Measurements from ENCODE around the gene GPN2. TPM values are rescaled to one million over a fixed set of nuclear protein-coding genes. Genes with fewer than 3 reads are reported as not detected.
"Not testable (repeated sequence)": the region's sequence is repeated elsewhere in the genome, so short reads cannot be mapped to it uniquely, and the experiment has no call there.

The GPN2 gene
- polyA plus RNA-seq, 4 donors: 20.1 to 34.5 (median 30.1) TPM

DNA sequence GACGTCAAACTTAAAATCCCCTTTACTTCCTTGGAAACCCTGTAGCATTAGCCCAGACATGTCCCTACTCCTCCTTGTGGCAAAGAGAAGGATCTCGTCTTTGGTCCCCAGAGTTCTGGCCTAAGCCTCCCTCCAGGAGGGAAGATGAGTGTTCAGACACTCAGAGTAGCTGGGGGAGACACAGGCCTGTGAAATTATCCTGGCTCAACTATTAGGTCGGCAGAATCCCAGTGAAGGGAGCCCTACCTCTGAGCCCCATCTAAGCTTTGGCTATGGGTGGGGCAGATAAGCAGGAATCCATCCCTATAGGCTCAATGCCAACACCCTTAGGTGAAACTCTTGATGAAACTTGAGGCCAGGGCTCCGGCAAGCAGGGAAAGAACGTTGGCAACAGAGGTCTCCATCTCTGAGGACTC lies 28.8 kb downstream of the GPN2 start:
- no peak for DNase-seq (ENCODE audit: low read depth in 4 of 4, low spot score in 3 of 4)

DNA sequence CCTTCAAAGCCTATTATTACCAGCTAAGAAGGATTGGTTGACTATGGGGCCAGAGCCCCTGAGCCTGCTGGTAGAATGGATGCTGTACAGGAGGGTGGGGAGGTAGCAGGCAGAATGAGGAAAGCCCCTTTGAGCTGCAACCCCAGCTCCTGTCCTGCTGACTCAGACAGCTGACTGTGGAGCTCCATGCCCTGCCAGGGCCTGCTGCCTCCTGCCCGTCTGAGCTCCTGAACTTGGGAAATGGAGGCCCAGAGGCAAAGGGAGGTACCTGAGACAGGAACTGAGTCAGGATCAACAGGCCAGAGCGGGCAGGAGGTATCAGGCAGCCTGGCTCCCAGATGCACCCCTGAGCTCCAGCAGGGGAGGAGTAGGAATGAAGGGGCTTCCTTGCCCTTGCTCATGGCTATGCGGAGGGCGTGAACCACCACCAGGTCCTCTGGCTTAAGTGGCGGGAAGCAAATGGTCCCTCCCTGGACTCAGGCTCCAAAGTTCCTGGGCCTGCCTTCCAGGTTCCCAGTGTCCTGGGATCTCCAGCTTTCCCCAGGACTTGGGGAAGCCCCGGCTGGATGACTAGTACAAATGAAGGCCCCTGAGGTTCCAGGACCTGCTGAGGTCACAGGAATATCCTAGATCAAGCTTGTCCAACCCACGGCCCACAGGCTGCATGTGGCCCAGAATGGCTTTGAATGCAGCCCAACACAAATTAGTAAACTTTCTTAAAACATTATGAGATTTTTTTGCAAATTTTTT lies 31.0 kb downstream of the GPN2 start:
- no peak for DNase-seq (ENCODE audit: low read depth in 4 of 4, low spot score in 3 of 4)

DNA sequence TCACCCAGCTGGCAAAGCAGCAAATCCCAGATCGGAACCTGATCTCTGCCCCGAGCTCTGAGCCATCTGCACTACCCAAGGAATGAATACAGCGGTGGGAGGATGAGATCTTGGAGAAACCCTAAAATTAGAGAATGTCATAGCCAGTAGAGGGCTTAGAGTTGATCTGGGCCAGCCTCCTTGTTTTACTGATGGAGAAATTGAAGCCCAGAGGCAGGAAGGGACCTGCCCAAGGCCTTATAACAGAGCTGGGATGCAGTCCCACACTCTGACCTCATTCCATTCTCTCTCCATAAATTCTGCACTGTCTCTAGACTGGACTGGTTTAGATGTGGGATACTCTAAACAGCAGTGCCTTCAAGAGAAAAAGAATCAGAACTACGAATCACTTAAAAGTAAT lies 31.9 kb downstream of the GPN2 start:
- DNase-seq (ENCODE audit: low read depth in 4 of 4, low spot score in 3 of 4): no peak

DNA sequence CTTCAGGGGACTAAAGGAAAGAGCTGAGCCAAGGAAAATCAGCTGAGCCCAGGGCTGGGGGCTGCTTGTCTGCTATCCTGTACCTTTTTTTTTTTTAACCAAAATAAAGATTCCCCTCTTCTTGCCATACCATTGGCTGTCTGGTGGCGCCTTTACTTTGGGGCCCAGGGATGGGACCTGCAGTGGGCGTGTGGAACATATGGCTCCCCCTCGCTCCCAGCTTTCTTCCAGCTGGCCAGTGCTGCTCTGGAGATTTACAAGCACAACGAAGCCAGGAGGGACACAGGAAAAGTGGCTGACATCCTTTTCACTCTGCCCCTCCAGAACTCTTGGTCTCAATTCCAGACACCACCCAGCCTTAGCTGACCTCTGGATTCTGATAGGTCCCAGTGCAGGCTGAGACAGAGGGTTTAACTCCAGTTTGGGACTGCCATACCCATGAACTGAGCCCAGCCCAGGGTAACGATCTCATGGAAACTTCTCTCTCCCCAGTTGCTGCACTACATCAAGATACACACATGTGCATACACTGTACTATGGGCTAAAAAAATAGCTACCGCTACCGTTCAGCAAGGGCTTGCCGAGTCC lies 32.5 kb downstream of the GPN2 start:
- no peak for DNase-seq (ENCODE audit: low read depth in 4 of 4, low spot score in 3 of 4)

DNA sequence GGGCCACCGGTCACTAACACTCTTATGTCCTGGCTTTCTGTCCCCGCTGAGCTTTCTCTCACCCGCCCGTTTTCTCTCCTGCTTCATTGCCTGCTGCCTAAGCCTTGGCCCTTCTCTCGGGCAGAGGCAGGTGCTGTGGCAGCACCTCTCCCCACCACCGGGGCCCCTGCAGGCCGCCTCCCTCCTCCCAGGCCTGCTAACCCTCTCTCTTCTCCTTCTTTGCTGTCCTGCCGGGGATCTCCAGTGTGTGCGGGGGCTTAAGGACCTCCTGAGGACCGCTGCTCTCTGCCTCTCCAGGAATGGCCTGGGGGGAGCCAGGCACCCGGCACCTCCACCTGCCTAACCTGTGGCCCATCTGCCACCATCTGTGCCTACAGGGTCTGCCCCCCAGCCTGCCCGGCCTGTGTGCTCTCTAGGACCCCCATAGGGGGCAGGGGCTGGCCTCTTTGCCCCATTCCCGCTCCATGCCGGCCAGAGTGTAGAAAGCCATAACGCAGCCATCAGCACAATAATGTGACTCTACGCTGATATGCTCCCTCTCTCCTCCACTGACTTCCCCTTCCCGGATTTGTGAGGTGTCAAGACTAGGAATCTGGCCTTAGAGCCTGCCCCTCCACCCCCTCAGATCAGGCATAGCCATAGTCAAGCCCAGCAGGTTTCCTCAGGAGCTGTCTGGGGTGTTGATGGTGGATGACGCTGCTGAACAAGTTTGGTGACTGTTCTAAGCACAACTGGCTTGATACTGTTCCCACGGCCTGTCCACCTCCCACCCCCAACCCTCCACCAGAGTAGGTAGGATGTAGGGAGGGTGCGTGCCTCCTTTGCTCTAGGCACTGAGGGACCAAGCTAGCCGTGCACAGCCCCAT lies 33.2 kb downstream of the GPN2 start:
- no peak for DNase-seq (ENCODE audit: low read depth in 4 of 4, low spot score in 3 of 4)

DNA sequence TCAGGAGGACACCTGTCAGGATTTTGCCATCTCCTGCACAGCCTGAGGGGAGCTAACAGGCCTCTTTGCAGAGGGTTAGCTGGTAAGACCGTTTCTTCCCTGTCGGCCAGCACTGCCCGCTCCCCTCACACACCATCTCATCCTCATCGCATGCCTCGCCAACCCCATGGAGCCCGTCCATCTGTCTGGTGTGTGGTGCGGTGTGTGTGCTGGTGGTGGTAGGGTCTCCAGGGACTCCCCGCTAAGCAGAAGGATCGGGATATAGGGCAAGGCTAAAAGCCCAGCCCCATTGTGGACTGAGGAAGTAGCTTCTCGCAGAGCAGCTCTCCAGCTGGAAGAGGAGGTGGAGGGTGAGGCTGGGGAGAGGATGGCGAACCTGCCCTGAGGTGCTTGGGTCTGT lies 33.9 kb downstream of the GPN2 start:
- no peak for DNase-seq (ENCODE audit: low read depth in 4 of 4, low spot score in 3 of 4)

DNA sequence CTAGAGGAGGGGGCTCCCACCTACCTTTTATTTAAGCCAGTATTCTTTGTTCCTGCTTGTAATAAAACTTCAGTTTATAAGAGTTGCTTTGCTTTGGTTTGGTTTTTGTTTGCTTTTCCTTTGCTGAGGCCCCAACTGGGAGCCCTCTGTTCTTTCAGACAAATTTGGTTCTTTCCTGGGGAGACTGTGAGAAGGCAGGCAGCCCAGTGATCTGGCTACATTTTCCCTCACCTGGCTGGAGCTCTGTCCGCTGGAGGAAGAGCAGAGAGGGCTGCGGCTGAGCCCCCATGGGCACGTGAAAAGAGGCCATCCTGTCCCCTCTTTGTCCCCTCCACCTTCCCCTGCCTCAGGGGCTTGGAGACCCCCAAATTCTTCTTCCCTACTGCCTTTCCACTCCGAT lies 34.4 kb downstream of the GPN2 start:
- no peak for DNase-seq (ENCODE audit: low read depth in 4 of 4, low spot score in 3 of 4)

DNA sequence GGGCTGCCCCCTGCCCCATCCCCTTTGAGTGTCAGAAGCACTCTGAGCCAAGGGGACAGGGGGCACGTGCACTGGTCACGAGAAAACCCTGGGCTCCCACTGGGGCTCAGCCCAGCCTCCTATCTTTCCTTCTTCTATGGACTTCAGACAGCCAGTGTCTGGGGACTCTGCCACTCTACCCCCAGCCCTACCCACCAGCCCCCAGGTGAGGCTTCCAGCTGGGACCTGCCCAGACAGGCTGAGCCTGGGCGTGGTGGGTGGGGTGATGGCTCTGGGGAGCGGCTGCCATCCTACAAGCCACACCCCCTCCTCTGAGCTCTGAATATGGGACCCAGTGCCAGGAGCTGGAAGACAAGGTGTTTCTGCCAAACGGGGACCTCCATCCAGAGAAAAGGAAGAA lies 35.2 kb downstream of the GPN2 start:
- no peak for DNase-seq (ENCODE audit: low read depth in 4 of 4, low spot score in 3 of 4)

DNA sequence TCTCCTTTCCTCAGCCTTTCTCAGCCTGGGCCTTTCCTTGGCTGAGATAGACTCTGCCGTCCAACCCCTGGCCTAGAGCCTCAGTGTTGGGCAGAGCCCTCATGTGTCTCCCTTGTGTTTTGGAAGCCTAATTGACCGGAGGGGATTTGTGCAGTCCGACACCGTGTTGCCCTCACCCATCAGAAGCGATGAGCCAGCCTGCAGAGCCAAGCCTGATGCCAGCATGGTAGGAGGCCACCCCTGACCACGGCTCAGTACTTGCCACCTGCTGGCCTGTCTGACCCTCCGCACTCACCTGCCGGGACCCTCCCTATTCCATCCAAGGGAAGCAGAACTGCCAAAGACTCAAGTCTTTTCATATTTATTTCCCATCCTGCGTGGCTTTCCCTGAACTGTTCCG lies 36.5 kb downstream of the GPN2 start:
- DNase-seq (ENCODE audit: low read depth in 4 of 4, low spot score in 3 of 4): no peak

DNA sequence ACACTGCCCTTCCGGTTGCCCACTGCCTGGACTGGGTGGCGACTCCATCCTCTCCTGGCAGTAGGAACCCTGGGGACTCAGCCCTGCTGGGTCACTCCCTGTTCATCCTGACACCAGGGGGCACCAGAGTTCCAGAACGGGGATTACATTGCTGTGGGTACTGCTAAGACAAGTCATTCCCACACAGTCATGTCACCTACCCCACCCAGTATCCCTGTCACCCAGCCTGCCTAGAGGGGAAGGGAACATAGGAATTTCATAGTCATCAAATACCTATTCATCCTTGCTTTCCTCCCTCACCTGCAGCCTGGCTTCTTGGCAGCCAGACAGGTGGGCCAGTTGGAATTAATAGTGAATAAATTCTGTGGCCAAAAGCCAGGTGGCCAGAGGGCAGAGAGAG lies 36.9 kb downstream of the GPN2 start:
- peak in 2 of 4 donors; percentile 45 to 57 for DNase-seq (ENCODE audit: low read depth in 4 of 4, low spot score in 3 of 4)

DNA sequence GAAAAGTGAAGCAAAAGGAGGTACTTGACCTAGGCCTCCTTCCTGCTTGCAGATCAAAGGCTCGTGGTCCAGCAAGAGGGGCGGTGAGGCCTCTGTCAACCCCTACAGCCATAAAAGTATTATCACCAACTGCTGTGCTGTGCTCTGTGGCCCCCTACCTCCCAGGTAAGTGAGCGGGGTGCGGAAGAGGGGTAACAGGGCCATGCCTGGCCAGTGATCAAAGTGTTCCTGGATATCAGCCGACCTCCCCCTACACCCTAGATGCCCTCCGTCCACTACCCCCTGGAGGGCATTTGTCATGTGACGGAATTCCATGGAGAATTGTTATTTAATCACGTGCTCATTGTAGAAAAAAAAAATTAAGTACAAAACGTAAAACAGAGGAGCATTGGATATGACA lies 37.4 kb downstream of the GPN2 start:
- no peak for DNase-seq (ENCODE audit: low read depth in 4 of 4, low spot score in 3 of 4)

DNA sequence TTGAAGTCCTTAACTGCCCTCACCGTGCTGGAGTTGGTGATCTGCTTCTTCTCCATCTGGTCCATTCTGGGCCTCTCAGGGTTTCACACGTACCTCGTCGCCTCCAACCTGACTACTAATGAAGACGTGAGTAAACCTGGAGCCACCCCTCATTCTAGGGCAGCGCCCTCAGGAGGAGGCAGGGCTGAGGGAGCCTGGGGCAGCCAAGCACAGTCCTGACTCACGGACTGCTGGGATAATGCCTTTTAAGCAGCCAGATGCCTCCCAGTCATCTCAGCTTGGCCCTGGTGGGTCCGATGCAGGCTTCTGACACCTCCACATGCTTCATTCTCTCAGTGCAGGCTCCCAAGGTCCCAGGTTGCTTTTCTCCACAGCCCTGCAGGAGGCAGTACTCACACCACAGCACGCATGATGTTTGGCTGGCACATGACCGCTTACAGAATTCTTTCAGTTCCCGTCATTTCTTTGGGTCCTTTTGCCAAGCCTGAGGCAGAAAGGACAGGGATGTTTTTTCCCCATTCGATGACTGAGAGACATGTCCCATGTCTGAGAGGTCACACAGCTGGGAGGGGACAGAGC lies 38.9 kb downstream of the GPN2 start:
- no peak for DNase-seq (ENCODE audit: low read depth in 4 of 4, low spot score in 3 of 4)

DNA sequence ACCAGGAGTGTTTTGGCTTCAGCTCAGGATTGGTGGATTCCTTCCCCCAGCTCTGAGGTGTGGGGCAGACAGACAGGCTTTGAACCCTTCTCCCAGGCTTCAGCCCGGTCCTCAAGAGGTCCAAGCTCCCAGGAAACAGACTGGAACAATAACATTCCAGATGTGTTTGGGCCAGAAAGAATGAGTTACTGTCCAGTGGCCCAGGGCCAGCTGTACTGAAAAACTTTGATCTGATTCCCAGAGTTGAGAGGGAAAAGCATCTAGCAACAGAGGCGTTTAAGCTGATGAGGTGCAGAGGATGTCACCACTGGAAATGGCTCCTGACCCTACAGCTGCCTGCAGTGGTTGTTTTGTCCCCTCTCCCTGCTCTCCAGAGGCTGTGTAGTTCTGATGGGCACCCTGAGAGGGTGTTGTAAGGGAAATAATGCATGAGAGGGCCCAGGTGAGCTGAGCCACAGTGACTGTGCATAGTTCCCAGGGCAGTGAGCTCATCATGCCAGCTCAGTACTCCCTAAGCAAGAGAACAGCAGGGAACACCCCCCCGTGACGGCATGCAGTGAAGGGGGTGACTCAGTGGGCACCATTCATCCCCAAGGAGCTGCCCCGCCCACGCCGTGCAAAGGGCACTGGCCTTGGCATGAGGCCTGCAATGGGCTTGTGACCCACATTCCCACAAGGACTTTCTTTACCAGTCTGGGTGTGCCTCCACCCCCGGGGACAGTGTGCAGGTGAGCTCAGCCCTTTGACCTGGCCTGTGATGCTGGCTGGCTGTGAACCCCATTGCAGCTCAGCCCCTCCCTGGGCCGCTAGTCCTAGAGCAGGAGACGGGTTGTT lies 40.9 kb downstream of the GPN2 start:
- no peak for DNase-seq (ENCODE audit: low read depth in 4 of 4, low spot score in 3 of 4)

DNA sequence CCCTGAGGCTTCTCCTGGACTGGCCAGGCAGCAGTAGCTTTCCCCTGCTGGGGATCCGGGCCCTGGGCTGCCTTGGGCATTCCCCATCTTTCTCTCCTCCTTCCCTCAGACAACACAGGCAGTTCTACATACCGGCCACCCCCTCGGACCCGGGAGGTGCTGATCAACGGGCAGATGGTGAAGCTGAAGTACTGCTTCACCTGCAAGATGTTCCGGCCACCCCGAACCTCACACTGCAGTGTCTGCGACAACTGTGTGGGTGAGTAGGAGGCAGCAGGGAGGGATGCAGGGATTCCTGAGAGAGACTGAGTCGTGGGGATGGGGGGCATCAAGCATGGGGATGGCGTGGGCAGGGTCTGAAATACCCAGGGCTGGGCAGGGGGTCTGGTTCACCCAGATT lies 41.6 kb downstream of the GPN2 start:
- DNase-seq (ENCODE audit: low read depth in 4 of 4, low spot score in 3 of 4): no peak

DNA sequence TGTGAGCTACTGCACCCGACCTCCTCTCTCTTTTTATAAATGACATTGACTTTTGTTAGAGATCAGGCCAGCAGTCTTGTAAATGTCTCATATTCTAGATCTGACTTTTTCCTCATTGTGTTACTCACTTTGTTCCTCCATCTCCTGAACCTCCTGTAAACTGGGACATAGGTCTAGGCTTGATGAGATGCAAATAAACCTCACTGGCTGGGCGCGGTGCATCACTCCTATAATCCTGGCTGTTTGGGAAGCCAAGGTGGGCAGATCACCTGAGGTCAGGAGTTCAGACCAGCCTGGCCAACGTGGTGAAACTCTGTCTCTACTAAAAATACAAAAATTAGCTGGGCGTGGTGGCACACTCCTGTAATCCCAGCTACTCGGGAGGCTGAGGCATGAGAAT lies 42.3 kb downstream of the GPN2 start:
- not testable (repeated sequence) for DNase-seq (ENCODE audit: low read depth in 4 of 4, low spot score in 3 of 4)

DNA sequence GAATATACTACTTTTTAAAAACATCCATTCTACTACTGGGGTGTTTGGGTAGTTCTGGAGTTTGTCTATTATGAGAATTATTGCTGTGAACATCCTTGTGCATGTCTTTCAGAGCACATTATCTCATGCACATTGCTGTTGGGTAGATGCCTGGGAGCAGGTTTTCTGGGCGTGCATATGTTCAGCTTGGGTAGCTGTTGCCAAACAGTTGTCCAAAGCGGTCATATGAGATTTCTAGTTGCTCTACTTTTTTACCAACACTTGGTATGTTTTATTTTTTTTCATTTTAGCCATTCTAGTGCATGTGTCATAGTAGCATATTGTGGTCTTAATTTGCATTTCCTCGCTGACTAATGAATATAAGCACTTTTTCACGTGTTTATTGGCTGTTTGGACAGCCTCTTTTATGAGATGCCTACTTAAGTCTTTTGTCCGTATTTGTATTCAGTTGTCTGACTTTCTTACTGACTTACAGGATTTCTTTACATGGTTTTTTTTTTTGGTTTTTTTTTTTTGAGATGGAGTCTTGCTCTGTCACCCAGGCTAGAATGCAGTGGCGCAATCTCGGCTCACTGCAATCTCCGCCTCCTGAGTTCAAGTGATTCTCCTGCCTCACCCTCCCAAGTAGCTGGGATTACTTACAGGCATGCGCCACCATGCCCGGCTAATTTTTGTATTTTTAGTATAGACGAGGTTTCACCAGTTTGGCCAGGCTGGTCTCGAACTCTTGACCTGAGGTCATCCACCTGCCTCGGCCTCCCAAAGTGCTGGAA lies 45.5 kb downstream of the GPN2 start:
- DNase-seq (ENCODE audit: low read depth in 4 of 4, low spot score in 3 of 4): no peak

DNA sequence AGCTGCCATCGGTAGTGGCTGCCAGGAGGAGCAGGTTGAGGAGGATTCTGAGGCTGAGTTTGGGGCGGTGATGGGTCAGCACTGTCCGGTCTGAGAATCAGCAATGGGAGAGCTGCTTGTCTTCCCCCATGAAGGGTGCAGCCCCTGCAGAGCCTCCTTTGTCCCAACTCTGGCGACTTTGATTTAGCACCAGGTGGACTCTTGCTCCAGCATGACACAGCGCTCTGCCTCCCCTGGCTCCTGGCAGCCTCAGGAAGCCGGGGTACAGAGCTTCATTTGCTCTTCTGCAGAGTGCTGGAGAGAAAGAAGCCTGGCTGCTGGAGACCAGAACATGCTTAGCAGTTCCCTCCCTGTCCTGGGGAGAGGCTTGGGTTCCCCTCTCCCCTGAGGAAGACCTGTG lies 50.3 kb downstream of the GPN2 start:
- DNase-seq (ENCODE audit: low read depth in 4 of 4, low spot score in 3 of 4): no peak

DNA sequence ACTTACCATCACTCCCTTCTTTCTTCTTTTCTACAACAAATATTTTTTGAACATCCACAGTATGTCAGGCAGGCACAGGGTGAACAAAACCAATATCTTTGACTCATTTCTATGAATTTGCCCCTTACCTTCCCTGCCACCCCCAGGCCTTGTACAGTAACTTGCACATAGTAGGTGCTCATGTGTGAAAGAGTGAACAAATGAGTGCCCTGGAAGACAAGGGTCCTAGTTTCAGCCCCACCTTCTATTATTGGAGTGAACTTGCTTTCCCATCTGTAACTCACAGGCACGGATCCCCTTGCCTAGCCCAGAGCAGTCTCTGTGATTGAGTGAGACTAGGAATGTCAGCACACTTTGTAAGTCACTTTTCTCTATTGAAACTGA lies 50.8 kb downstream of the GPN2 start:
- no peak for DNase-seq (ENCODE audit: low read depth in 4 of 4, low spot score in 3 of 4)

DNA sequence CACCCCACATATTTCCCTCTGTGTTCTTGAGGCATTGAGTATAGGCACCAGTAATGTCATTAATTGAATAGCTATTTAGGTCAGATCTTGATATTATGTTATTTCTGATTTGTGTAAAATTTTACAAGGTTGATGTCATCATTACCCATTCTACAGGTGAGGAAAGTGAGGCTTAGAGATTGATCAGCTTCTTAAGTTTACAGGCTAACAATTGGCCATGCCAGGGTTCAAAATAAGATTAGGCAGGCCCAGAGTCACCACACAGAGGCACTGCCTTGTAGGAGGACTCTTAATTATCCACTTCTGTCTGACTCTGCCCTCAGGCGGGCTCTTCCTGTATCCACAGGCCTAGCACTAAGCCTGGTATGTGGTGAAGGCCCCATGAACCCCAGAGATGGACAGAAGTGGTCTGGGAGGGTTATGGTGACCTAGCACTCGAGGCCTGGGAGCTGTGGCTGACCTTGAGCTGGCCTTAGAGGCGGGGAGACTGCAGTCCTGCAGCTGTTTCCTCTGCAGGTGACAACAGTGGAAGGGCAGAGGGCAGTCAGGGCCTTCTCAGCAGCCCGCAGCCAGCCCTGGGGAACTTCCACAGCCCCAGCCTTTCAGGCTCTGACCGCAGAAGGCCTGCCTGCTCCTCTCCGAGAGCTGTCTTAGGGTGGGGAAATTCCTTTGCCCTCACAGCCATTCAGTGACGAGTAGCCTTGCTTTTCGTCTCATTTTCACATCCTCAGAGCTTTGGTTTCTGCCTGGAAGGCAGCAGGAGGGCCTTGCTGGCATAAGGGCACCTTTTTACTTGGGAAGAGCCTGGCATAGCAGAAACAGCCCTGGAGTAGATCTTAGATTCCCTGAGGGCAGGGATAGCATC lies 51.4 kb downstream of the GPN2 start:
- no peak for DNase-seq (ENCODE audit: low read depth in 4 of 4, low spot score in 3 of 4)
